DOHH2 (cell line): ENCODE data around the gene SLC38A11.

Experiments
- EZH2phosphoT487 ChIP-seq: fragments of 200-600 bp; sonication (generic); IDR thresholded peaks from 2 replicates; pipeline ENCODE4 v1.6.1; 2017; ENCODE audit warnings: borderline replicate concordance, mild to moderate bottlenecking, antibody characterized with exemption, low read length, moderate library complexity, mixed read lengths
- TF ChIP-seq, protein P1 (sequence below): fragments of 200-600 bp; sonication (generic); IDR thresholded peaks from one replicate; pipeline ENCODE4 v1.5.1; 2014; ENCODE audit warnings: antibody characterized with exemption, mild to moderate bottlenecking, low read depth, low read length; ENCODE audit not compliant: poor library complexity, severe bottlenecking

GRCh38 chr2:164891460-164891859, 63.9 kb downstream of the SLC38A11 start:
- TF ChIP-seq, protein P1, sequence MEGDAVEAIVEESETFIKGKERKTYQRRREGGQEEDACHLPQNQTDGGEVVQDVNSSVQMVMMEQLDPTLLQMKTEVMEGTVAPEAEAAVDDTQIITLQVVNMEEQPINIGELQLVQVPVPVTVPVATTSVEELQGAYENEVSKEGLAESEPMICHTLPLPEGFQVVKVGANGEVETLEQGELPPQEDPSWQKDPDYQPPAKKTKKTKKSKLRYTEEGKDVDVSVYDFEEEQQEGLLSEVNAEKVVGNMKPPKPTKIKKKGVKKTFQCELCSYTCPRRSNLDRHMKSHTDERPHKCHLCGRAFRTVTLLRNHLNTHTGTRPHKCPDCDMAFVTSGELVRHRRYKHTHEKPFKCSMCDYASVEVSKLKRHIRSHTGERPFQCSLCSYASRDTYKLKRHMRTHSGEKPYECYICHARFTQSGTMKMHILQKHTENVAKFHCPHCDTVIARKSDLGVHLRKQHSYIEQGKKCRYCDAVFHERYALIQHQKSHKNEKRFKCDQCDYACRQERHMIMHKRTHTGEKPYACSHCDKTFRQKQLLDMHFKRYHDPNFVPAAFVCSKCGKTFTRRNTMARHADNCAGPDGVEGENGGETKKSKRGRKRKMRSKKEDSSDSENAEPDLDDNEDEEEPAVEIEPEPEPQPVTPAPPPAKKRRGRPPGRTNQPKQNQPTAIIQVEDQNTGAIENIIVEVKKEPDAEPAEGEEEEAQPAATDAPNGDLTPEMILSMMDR = no peak
- no peak for TF ChIP-seq EZH2phosphoT487
